Large intestine (tissue), 3 donors: ENCODE results near the gene TAF1C. TPM values are rescaled to one million over a fixed set of nuclear protein-coding genes. Genes with fewer than 3 reads are reported as not detected.

Experiments used
- DNase-seq, 2 donors: peaks; one replicate each; pipeline versions ENCODE4 v3.0.0 to v3.0.0-alpha.2; 2013
- H3K27ac ChIP-seq: one replicate; pipeline ENCODE4 v1.5.1; 2013; ENCODE audit warnings: low read length
- H3K27me3 ChIP-seq: 2 replicates; pipeline ENCODE4 v1.6.1; 2013; ENCODE audit warnings: low read length; ENCODE audit not compliant: control insufficient read depth, insufficient read depth
- H3K36me3 ChIP-seq: 2 replicates; pipeline ENCODE4 v1.6.1; 2013; ENCODE audit warnings: low read length; ENCODE audit not compliant: control insufficient read depth, insufficient read depth
- H3K4me1 ChIP-seq: one replicate; pipeline ENCODE4 v1.6.1; 2013; ENCODE audit warnings: low read length; ENCODE audit not compliant: control insufficient read depth, insufficient read depth
- H3K4me3 ChIP-seq: one replicate; pipeline ENCODE4 v1.5.1; 2013; ENCODE audit warnings: low read length
- H3K9me3 ChIP-seq: one replicate; pipeline ENCODE4 v1.6.1; 2013; ENCODE audit warnings: mild to moderate bottlenecking, low read depth, low read length, moderate library complexity; ENCODE audit not compliant: control insufficient read depth
- WGBS: methylation state at CpG from one replicate; pipeline ENCODE4 v1.1.5; 2013; ENCODE audit warnings: low lambda C conversion rate; ENCODE audit not compliant: insufficient coverage; 5-methylcytosine and 5-hydroxymethylcytosine counted together
- polyA plus RNA-seq: library from polyadenylated mRNA; unstranded; fragments of 120-200 nt; gene quantifications from one replicate; pipeline ENCODE4 v1.2.1, GENCODE V29; 2013

TAF1C gene
- polyA plus RNA-seq, 1 donor, result 46.7 TPM

GRCh38 chr16:84183911-84184591 lies 2.8 kb downstream of the TAF1C start:
- WGBS, result no CpG with 5 or more reads among the region's 11 CpGs
- H3K27ac ChIP-seq, result no peak overlapping the region

GRCh38 chr16:84183572-84183875 lies 3.3 kb downstream of the TAF1C start:
- WGBS, result no CpG with 5 or more reads among the region's 5 CpGs

More at GRCh38 chr16:84183911-84184591, 2.8 kb downstream of the TAF1C start:
- DNase-seq, result no peak
- H3K4me1 ChIP-seq, result peaks cover 4% of the 10 kb centered on the region
- H3K27me3 ChIP-seq, result no peaks in the 10 kb centered on the region
- H3K4me3 ChIP-seq, result no peak overlapping the region
- peaks cover 54% of the 10 kb centered on the region for H3K36me3 ChIP-seq
- H3K9me3 ChIP-seq, result peaks cover 3% of the 10 kb centered on the region

GRCh38 chr16:84182680-84183571 lies 3.9 kb downstream of the TAF1C start:
- DNase-seq, result no peak
- peaks cover 64% of the 10 kb centered on the region for H3K36me3 ChIP-seq

More at GRCh38 chr16:84183572-84183875, 3.3 kb downstream of the TAF1C start:
- Histone ChIP-seq H3K36me3 (peaks cover 59% of the 10 kb centered on the region), H3K4me1 (peaks cover 4% of the 10 kb centered on the region), H3K27ac (no peak overlapping the region), H3K27me3 (no peaks in the 10 kb centered on the region), H3K9me3 (peaks cover 3% of the 10 kb centered on the region), H3K4me3 (no peak overlapping the region)
- no peak for DNase-seq

GRCh38 chr16:84182104-84182503 lies 4.8 kb downstream of the TAF1C start:
- H3K4me3 ChIP-seq, result no peak overlapping the region
- peaks cover 66% of the 10 kb centered on the region for H3K36me3 ChIP-seq
- WGBS, result no CpG with 5 or more reads among the region's 18 CpGs
- H3K27me3 ChIP-seq, result no peaks in the 10 kb centered on the region
- H3K27ac ChIP-seq, result no peak overlapping the region
- peaks cover 3% of the 10 kb centered on the region for H3K9me3 ChIP-seq
- no peak for DNase-seq
- peaks cover 8% of the 10 kb centered on the region for H3K4me1 ChIP-seq

More at GRCh38 chr16:84182680-84183571, 3.9 kb downstream of the TAF1C start:
- H3K4me1 ChIP-seq, result peaks cover 4% of the 10 kb centered on the region
- H3K4me3 ChIP-seq, result no peak overlapping the region
- WGBS, result 100% methylated on average over 1 of the region's 26 CpGs
- H3K27ac ChIP-seq, result no peak overlapping the region
- no peaks in the 10 kb centered on the region for H3K27me3 ChIP-seq
- H3K9me3 ChIP-seq, result peaks cover 3% of the 10 kb centered on the region

GRCh38 chr16:84181144-84181915 lies 5.5 kb downstream of the TAF1C start:
- 90% methylated on average over 2 of the region's 41 CpGs for WGBS
- Histone ChIP-seq H3K36me3 (peaks cover 66% of the 10 kb centered on the region), H3K27ac (no peak overlapping the region), H3K9me3 (peaks cover 3% of the 10 kb centered on the region), H3K4me3 (no peak overlapping the region), H3K4me1 (peaks cover 15% of the 10 kb centered on the region), H3K27me3 (no peaks in the 10 kb centered on the region)
- DNase-seq, result no peak

- Histone ChIP-seq H3K4me1 (peaks cover 17% of the 10 kb centered on the region), H3K9me3 (peaks cover 3% of the 10 kb centered on the region), H3K4me3 (no peak overlapping the region), H3K27me3 (no peaks in the 10 kb centered on the region), H3K27ac (no peak overlapping the region), H3K36me3 (peaks cover 66% of the 10 kb centered on the region)
- WGBS, result 100% methylated on average over 1 of the region's 21 CpGs
- DNase-seq, result no peak
These were observed 6.2 kb downstream of the TAF1C start for GRCh38 chr16:84180519-84181140.

GRCh38 chr16:84179612-84180320 lies 7.1 kb downstream of the TAF1C start:
- Histone ChIP-seq H3K36me3 (peaks cover 62% of the 10 kb centered on the region), H3K27ac (no peak overlapping the region), H3K4me1 (peaks cover 17% of the 10 kb centered on the region), H3K4me3 (no peak overlapping the region), H3K27me3 (no peaks in the 10 kb centered on the region), H3K9me3 (peaks cover 3% of the 10 kb centered on the region)
- no peak for DNase-seq
- no CpG with 5 or more reads among the region's 33 CpGs for WGBS

GRCh38 chr16:84178892-84179611 lies 7.8 kb downstream of the TAF1C start:
- no peak for DNase-seq
- Histone ChIP-seq H3K36me3 (peaks cover 61% of the 10 kb centered on the region), H3K27ac (no peak overlapping the region), H3K9me3 (peaks cover 3% of the 10 kb centered on the region), H3K4me1 (peaks cover 17% of the 10 kb centered on the region), H3K27me3 (no peaks in the 10 kb centered on the region), H3K4me3 (no peak overlapping the region)
- no CpG with 5 or more reads among the region's 28 CpGs for WGBS

- Histone ChIP-seq H3K36me3 (peaks cover 54% of the 10 kb centered on the region), H3K27ac (no peak overlapping the region)
- WGBS, result no CpG with 5 or more reads among the region's 15 CpGs
These were observed 8.6 kb downstream of the TAF1C start for GRCh38 chr16:84178146-84178765.

More at GRCh38 chr16:84178146-84178765, 8.6 kb downstream of the TAF1C start:
- H3K4me3 ChIP-seq, result no peak overlapping the region
- no peak for DNase-seq
- H3K4me1 ChIP-seq, result peaks cover 17% of the 10 kb centered on the region
- no peaks in the 10 kb centered on the region for H3K27me3 ChIP-seq
- H3K9me3 ChIP-seq, result peaks cover 3% of the 10 kb centered on the region
